ENCODE measurements around the gene NRM.

The NRM gene, protein sequence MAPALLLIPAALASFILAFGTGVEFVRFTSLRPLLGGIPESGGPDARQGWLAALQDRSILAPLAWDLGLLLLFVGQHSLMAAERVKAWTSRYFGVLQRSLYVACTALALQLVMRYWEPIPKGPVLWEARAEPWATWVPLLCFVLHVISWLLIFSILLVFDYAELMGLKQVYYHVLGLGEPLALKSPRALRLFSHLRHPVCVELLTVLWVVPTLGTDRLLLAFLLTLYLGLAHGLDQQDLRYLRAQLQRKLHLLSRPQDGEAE

GRCh38 chr6:30690403-30691207, at the start of gene NRM:
TSS of gene NRM (minus strand) at chr6:30690984. CDS start at chr6:30690974, 10 bp downstream.
- peak within 1 kb of the TSS; percentile 87; the same call in 1 of the 2 replicates for H3K9ac ChIP-seq (ENCODE audit: low read depth, low read length)
- no peaks in the 10 kb centered on the region for H3K9me3 ChIP-seq (ENCODE audit: insufficient read depth, low read depth, low read length)
- no peaks in the 10 kb centered on the region for H3K27me3 ChIP-seq (ENCODE audit: insufficient read depth, low read length)
- H3K27ac ChIP-seq (ENCODE audit: low read length), result peak within 1 kb of the TSS; percentile 86
- peak within 1 kb of the TSS; percentile 92 for H3K4me3 ChIP-seq (ENCODE audit: low read length)
- peaks cover 21% of the 10 kb centered on the region for H3K4me1 ChIP-seq (ENCODE audit: insufficient read depth, low read length)
- no peaks in the 10 kb centered on the region for H3K36me3 ChIP-seq (ENCODE audit: insufficient read depth, low read depth, low read length)

GRCh38 chr6:30740540-30740870, 49.7 kb upstream of the NRM start:
- Histone ChIP-seq H3K36me3 (ENCODE audit: insufficient read depth, low read depth, low read length) (peaks cover 55% of the 10 kb centered on the region), H3K4me3 (ENCODE audit: low read length) (no peak overlapping the region), H3K27ac (ENCODE audit: low read length) (no peak overlapping the region), H3K9me3 (ENCODE audit: insufficient read depth, low read depth, low read length) (no peaks in the 10 kb centered on the region), H3K27me3 (ENCODE audit: insufficient read depth, low read length) (peaks cover 8% of the 10 kb centered on the region; the same call in 1 of the 2 replicates), H3K4me1 (ENCODE audit: insufficient read depth, low read length) (peaks cover 9% of the 10 kb centered on the region; the same call in 1 of the 2 replicates), H3K9ac (ENCODE audit: low read depth, low read length) (no peak overlapping the region)

GRCh38 chr6:30738532-30738931, 47.7 kb upstream of the NRM start:
- peaks cover 71% of the 10 kb centered on the region for H3K36me3 ChIP-seq (ENCODE audit: insufficient read depth, low read depth, low read length)
- H3K4me1 ChIP-seq (ENCODE audit: insufficient read depth, low read length), result peaks cover 5% of the 10 kb centered on the region; the same call in 1 of the 2 replicates
- no peak overlapping the region for H3K27ac ChIP-seq (ENCODE audit: low read length)
- H3K4me3 ChIP-seq (ENCODE audit: low read length), result no peak overlapping the region
- H3K9ac ChIP-seq (ENCODE audit: low read depth, low read length), result no peak overlapping the region
- H3K9me3 ChIP-seq (ENCODE audit: insufficient read depth, low read depth, low read length), result no peaks in the 10 kb centered on the region
- H3K27me3 ChIP-seq (ENCODE audit: insufficient read depth, low read length), result peaks cover 4% of the 10 kb centered on the region; the same call in 1 of the 2 replicates

DNA sequence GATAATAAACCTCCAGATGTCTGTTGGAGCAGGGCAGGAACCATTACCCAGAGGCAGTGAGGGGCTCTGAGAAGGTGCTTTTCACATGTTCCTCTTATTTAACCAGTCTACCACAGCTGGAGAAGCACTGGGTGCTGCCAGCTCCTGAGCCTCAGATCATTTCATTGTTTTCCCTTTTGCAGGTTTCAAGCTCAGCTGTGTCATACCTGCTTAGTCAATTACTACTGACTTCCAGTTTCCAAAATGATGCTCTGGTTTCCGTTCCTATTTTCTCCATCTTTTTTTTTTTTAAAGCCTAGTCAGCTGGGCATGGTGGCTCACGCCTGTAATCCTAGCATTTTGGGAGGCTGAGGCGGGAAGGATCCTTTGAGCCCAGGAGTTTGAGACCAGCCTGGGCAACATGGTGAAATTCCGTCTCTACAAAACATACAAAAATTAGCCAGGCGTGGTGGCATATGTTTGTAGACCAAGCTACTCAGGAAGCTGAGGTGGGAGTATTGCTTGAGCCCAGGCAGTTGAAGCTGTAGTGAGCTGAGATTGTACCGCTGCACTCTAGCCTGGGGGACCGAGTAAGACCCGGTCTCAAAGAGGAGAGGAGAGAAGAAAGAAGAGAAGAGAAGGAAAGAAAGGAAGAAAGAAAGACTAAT, 45.0 kb upstream of the NRM start:
- Histone ChIP-seq H3K36me3 (ENCODE audit: insufficient read depth, low read depth, low read length) (peaks cover 83% of the 10 kb centered on the region), H3K27me3 (ENCODE audit: insufficient read depth, low read length) (no peaks in the 10 kb centered on the region), H3K4me3 (ENCODE audit: low read length) (no peak overlapping the region), H3K9me3 (ENCODE audit: insufficient read depth, low read depth, low read length) (no peaks in the 10 kb centered on the region), H3K9ac (ENCODE audit: low read depth, low read length) (no peak overlapping the region), H3K4me1 (ENCODE audit: insufficient read depth, low read length) (no peaks in the 10 kb centered on the region), H3K27ac (ENCODE audit: low read length) (no peak overlapping the region)

- no peaks in the 10 kb centered on the region for H3K27me3 ChIP-seq (ENCODE audit: insufficient read depth, low read length)
- H3K27ac ChIP-seq (ENCODE audit: low read length), result no peak overlapping the region
- no peaks in the 10 kb centered on the region for H3K4me1 ChIP-seq (ENCODE audit: insufficient read depth, low read length)
- no peak overlapping the region for H3K4me3 ChIP-seq (ENCODE audit: low read length)
- H3K36me3 ChIP-seq (ENCODE audit: insufficient read depth, low read depth, low read length), result peaks cover 75% of the 10 kb centered on the region
- H3K9ac ChIP-seq (ENCODE audit: low read depth, low read length), result no peak overlapping the region
- H3K9me3 ChIP-seq (ENCODE audit: insufficient read depth, low read depth, low read length), result no peaks in the 10 kb centered on the region
Observed at GRCh38 chr6:30732237-30732943, 41.6 kb upstream of the NRM start.

DNA sequence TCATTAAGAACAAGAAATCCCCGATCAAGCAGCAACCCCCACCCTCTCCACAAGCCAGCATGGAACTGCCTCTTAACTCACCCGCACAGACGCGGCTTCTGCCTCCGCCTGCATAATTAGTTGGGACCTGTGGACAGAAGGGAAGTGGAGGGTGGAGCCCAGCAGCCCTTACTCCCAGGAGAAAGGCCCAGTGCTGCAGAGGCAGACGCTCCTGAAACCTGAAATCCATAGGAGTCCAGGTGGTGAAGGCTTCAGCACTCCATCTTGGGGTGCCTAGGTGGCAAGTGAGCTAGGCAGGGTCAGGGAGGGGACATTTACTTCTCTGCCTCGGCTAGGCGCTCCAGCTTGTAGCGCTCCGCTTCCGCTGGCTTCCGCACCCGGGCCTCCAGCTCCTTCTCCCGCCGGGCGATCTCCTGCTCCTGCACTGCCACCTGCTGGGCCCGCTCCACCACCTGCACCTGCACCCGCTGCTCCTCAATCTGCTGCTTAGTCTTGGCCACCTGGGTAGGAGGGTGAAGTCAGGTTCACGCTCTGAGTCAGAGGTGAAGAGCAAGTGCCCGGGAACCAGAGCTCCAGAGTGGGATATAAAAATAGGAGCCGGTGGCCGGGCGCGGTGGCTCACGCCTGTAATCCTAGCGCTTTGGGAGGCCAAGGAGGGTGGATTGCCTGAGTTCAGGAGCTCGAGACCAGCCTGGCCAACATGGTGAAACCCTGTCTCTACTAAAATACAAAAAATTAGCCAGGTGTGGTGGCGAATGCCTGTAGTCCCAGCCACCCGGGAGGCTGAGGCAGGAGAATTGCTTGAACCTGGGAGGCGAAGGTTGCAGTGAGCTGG, 40.0 kb upstream of the NRM start:
- no peak overlapping the region for H3K9ac ChIP-seq (ENCODE audit: low read depth, low read length)
- no peaks in the 10 kb centered on the region for H3K4me1 ChIP-seq (ENCODE audit: insufficient read depth, low read length)
- H3K27ac ChIP-seq (ENCODE audit: low read length), result no peak overlapping the region
- H3K9me3 ChIP-seq (ENCODE audit: insufficient read depth, low read depth, low read length), result no peaks in the 10 kb centered on the region
- H3K27me3 ChIP-seq (ENCODE audit: insufficient read depth, low read length), result no peaks in the 10 kb centered on the region
- no peak overlapping the region for H3K4me3 ChIP-seq (ENCODE audit: low read length)
- H3K36me3 ChIP-seq (ENCODE audit: insufficient read depth, low read depth, low read length), result peaks cover 70% of the 10 kb centered on the region

DNA sequence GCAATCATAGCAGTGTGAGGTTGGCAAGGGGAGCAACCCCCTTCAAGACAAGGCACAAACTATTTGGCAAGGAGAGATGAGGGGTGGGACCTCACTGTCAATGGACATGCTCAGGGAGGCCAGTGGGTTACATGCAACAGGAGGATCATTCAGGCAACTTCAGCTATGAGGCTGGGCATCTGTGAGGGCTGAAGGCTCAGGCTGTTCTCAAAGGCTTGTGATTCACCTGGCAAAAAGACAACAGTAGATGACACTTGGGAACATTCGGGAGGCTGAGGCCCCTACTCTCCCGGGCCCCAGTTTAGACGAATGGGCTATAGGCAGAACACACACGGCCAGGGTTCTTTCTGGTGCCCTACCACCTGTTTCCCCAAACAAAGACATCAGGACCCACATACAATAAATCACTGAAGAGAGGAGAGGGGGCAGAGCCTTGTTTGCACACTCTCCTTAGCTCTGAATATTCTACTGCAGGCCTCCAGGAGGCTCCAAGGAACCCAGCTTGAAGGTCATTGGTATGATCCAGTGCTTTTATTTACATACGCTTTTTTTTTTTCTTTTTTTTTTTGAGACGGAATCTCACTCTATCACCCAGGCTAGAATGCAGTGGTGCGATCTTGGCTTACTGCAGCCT, 37.3 kb upstream of the NRM start:
- Histone ChIP-seq H3K9me3 (ENCODE audit: insufficient read depth, low read depth, low read length) (no peaks in the 10 kb centered on the region), H3K4me1 (ENCODE audit: insufficient read depth, low read length) (peaks cover 2% of the 10 kb centered on the region), H3K4me3 (ENCODE audit: low read length) (no peak overlapping the region), H3K27ac (ENCODE audit: low read length) (no peak overlapping the region), H3K9ac (ENCODE audit: low read depth, low read length) (no peak overlapping the region), H3K36me3 (ENCODE audit: insufficient read depth, low read depth, low read length) (peaks cover 78% of the 10 kb centered on the region), H3K27me3 (ENCODE audit: insufficient read depth, low read length) (no peaks in the 10 kb centered on the region)

DNA sequence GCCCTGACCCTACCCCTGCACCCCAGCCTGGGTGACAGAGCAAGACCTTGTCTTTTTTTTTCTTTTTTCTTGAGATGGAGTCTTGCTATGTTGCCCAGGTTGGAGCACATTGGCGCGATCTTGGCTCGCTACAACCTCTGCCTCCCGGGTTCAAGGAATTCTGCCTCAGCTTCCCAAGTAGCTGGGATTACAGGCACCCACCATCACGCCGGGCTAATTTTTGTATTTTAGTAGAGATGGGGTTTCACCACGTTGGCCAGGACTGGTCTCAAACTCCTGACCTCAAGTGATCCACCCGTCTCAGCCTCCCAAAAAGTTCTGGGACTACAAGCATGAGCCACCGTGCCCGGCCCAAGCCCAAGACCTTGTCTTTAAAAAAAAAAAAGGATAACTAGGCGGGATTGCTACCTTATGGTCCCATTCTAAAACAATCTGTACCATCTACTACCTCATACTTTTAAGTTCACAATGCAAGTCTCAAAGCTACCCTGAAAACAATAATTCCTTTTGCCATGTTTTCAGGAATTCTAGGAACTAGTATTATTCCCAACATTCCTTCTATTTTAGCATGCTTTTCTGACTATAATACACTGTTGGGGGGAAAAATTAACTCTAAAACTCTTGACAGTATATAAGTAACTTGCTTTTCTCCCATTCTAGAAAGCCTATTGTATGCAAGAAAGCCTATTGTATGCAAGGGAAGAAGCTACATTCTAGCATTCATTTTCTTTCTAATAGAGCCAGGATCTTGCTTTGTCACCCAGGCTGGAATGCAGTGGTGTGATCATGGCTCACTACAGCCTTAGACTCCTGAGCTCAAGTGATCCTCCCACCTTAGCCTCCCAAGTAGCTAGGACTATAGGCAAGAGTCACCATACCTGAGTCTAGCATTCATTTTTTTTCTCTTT, 36.0 kb upstream of the NRM start:
- Histone ChIP-seq H3K4me3 (ENCODE audit: low read length) (no peak overlapping the region), H3K36me3 (ENCODE audit: insufficient read depth, low read depth, low read length) (peaks cover 78% of the 10 kb centered on the region), H3K9me3 (ENCODE audit: insufficient read depth, low read depth, low read length) (no peaks in the 10 kb centered on the region), H3K4me1 (ENCODE audit: insufficient read depth, low read length) (peaks cover 5% of the 10 kb centered on the region), H3K27me3 (ENCODE audit: insufficient read depth, low read length) (no peaks in the 10 kb centered on the region), H3K27ac (ENCODE audit: low read length) (no peak overlapping the region), H3K9ac (ENCODE audit: low read depth, low read length) (no peak overlapping the region)

DNA sequence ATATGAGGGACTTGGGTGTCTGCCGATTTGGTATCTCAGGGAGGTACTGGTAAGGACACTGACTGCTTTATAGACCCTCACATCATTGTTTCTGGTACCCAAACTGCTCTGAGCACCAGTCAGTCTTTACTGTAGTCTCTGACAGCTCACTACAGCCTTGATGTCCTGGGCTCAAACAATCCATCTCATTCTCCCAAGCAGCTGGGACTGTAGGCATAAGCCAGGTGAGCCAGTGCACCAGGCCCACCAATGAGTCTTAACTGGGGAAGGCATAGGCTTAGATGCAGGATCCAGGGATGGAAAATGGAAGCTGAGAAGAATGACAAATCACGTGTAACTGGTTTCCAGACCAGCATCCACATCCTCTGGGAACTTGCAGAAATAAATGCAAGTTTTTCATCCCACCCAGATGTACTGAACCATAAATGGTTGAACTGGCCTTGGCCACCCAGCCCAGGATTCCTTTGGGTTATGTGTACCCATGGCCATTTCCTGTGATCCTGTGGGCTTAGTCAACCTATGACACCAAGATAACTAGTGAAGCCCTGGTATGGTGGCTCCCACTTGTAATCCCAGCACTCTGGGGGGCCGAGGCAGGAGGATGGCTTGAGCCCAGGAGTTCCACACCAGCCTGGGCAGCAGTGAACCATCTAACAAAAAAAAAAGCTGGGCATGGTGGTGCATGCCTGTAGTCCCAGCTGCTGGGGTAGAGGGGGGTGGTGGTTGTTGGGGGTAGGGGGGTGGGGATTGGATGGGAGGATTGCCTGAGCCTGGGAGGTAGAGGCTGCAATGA, 35.1 kb upstream of the NRM start:
- peaks cover 5% of the 10 kb centered on the region for H3K4me1 ChIP-seq (ENCODE audit: insufficient read depth, low read length)
- no peak overlapping the region for H3K4me3 ChIP-seq (ENCODE audit: low read length)
- H3K27ac ChIP-seq (ENCODE audit: low read length), result no peak overlapping the region
- peaks cover 80% of the 10 kb centered on the region for H3K36me3 ChIP-seq (ENCODE audit: insufficient read depth, low read depth, low read length)
- no peaks in the 10 kb centered on the region for H3K9me3 ChIP-seq (ENCODE audit: insufficient read depth, low read depth, low read length)
- no peak overlapping the region for H3K9ac ChIP-seq (ENCODE audit: low read depth, low read length)
- H3K27me3 ChIP-seq (ENCODE audit: insufficient read depth, low read length), result no peaks in the 10 kb centered on the region

Data from iPS-20b (cell line).